Suppressor macrophage (primary cell): ENCODE data around the gene MYBPC3.

ENCODE experiments used
- DNase-seq, 4 experiments: peaks; one replicate each; pipeline ENCODE4 v3.0.0-alpha.2; 2020 to 2022
- total RNA-seq, 17 experiments: gene quantifications; one replicate each; lab custom pipeline; 2026; ENCODE audit warnings: mixed read lengths in 6 of 17, inconsistent platforms in 3 of 17; lab: John Stamatoyannopoulos, UW

The MYBPC3 gene
- 1.3 to 11.0 (median 2.6) reads per million in 17 experiments for total RNA-seq

- DNase-seq = no peak
Observed at GRCh38 chr11:47352556-47352955, at the start of gene MYBPC3. TSS of gene MYBPC3 (minus strand) at chr11:47352702. CDS start at chr11:47352647, 55 bp downstream.

GRCh38 chr11:47400768-47401279, 48.3 kb upstream of the MYBPC3 start:
- DNase-seq = peak in 3 of 4 experiments; percentile 42 to 48 (median 46)

GRCh38 chr11:47399860-47400767, 47.6 kb upstream of the MYBPC3 start:
- no peak for DNase-seq

GRCh38 chr11:47398551-47398950, 46.0 kb upstream of the MYBPC3 start:
- DNase-seq = no peak

- no peak for DNase-seq
Observed at GRCh38 chr11:47398011-47398410, 45.5 kb upstream of the MYBPC3 start.

GRCh38 chr11:47396049-47396320, 43.5 kb upstream of the MYBPC3 start:
- no peak for DNase-seq

DNA sequence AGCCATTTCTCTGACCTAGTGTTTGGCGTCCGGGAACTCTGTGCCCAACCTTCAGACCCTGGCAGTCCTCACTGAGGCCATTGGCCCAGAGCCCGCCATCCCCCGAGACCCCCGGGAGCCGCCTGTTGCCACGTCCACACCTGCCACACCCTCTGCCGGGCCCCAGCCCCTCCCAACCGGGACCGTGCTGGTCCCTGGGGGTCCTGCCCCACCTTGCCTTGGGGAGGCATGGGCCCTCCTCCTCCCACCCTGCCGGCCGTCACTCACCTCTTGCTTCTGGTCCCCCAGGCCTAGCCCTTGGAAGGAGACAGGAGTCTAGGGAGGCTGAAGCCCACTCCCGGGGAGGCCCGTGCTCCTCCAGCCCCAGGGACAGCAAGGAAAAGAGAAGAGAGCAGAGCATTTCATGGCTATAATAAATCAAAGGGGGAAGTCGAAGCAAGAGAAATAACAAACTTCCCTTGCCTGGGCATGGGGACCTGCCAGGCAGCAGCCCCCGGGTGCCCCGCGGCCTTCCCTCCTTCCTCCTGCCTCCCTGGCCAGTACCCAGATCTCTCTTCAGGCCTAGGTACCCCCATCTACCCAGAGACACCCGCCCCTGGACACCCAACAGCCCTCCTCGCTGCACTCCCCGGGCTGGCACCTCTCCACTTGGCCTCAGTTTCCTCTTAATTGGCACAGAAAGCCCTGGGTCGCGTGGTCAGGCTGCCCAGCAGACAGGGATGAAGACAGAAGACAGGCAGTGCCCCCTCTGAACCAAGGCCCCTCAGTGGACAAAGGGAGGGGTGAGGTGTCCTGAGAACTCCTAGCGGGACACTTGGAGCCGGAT, 42.9 kb upstream of the MYBPC3 start:
- DNase-seq = peak; percentile 43 to 69 (median 66)

- peak; percentile 96 to 97 (median 96) for DNase-seq
Observed at GRCh38 chr11:47394322-47395222, 42.1 kb upstream of the MYBPC3 start.

GRCh38 chr11:47394050-47394321, 41.5 kb upstream of the MYBPC3 start:
- peak; percentile 87 to 94 (median 92) for DNase-seq

GRCh38 chr11:47393163-47394049, 40.9 kb upstream of the MYBPC3 start:
- DNase-seq = peak; percentile 82 to 92 (median 88)

- peak in 3 of 4 experiments; percentile 57 to 76 (median 71) for DNase-seq
Observed at GRCh38 chr11:47392546-47393162, 40.2 kb upstream of the MYBPC3 start.

DNA sequence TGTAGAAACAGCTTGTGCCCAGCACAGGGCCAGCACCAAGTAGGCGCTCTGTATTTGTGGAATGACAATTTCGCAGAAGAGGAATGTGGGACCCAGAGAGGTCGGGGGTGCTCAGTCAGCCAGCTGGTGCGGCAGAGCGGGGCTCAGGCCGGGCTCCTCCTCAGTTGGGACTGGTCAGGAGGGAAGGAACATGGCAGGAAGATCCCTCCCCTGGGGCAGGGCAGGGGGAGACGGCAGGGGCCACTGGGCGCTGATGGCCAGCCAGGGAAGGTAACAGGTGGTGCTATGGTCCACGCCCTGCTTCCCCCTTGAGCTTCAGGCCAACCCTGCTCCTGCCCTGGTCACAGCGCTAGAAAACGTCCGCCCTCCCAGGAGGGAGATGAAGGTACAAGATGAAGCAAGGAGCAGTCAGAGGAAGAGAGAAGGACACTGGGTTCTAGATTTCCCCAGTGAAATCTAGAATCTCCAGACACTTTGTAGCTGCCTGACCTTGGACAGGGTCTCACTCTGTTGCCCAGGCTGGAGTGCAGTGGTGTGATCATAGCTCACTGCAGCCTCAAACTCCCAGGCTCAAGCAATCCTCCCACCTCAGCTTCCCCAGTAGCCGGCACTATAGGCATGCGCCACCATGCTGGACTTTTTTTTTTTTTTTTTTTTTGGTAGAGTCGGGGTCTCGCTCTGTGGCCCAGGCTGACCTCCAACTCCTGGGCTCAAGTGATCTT, 39.4 kb upstream of the MYBPC3 start:
- DNase-seq = peak in 2 of 4 experiments; percentile 33 to 46

DNA sequence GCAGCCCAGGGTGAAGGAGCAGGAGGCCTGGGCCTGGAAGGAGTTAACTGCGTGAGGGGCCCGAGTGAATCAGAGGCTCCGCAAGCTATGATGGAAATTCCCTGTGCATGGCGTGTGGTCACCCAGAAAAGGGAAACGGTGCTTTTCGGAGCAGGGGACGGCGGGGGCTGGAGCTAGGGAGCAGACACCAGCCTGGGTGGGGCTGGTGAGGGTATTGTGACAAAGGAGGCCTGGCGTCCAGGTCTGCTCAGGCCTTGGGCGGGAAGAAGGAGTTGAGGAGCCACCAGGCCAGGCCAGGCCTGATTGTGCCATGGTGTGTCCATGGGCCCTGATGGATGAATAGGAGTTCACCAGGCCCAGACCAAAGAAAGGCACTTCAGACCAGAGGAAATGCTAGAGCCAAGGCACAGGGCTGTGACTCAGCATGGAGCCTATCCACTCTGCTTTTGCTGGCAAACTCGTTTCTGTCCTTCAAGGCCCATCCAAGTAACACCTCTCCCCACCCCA, 38.6 kb upstream of the MYBPC3 start:
- peak; percentile 93 to 98 (median 98) for DNase-seq

- DNase-seq = no peak
Observed at GRCh38 chr11:47390422-47390760, 37.9 kb upstream of the MYBPC3 start.

- DNase-seq = peak in 3 of 4 experiments; percentile 43 to 68 (median 54)
Observed at GRCh38 chr11:47389577-47390421, 37.3 kb upstream of the MYBPC3 start.

- DNase-seq = peak in 3 of 4 experiments; percentile 29 to 41 (median 29)
Observed at GRCh38 chr11:47388697-47389576, 36.4 kb upstream of the MYBPC3 start.

- DNase-seq = peak; percentile 91 to 98 (median 94)
Observed at GRCh38 chr11:47387944-47388696, 35.6 kb upstream of the MYBPC3 start.
